Activated naive CD4-positive, alpha-beta T cell treated with anti-CD3 and anti-CD28 coated beads, Interleukin-2, amount 50 U/mL, for 24 hours (primary cell): ENCODE measurements around the gene TRIM38.
A peak's percentile ranks its signal among the peaks of the same experiment; 100 is the strongest.
"Not testable (repeated sequence)": the region's sequence is repeated elsewhere in the genome, so short reads cannot be mapped to it uniquely, and the experiment has no call there.

Source experiments
- H3K27ac Mint-ChIP-seq: one replicate; pipeline ENCODE4 v1.8.0; 2021; ENCODE audit warnings: mild to moderate bottlenecking, mixed read lengths
- H3K27me3 Mint-ChIP-seq: one replicate; pipeline ENCODE4 v1.8.0; 2021; ENCODE audit warnings: mixed read lengths
- H3K36me3 Mint-ChIP-seq: one replicate; pipeline ENCODE4 v1.8.0; 2021; ENCODE audit warnings: mixed read lengths
- H3K4me1 Mint-ChIP-seq: one replicate; pipeline ENCODE4 v1.8.0; 2021; ENCODE audit warnings: mixed read lengths
- H3K4me3 Mint-ChIP-seq: one replicate; pipeline ENCODE4 v1.8.0; 2021; ENCODE audit warnings: mild to moderate bottlenecking, mixed read lengths
- H3K9me3 Mint-ChIP-seq: one replicate; pipeline ENCODE4 v1.8.0; 2021; ENCODE audit warnings: mixed read lengths

TRIM38 gene

DNA sequence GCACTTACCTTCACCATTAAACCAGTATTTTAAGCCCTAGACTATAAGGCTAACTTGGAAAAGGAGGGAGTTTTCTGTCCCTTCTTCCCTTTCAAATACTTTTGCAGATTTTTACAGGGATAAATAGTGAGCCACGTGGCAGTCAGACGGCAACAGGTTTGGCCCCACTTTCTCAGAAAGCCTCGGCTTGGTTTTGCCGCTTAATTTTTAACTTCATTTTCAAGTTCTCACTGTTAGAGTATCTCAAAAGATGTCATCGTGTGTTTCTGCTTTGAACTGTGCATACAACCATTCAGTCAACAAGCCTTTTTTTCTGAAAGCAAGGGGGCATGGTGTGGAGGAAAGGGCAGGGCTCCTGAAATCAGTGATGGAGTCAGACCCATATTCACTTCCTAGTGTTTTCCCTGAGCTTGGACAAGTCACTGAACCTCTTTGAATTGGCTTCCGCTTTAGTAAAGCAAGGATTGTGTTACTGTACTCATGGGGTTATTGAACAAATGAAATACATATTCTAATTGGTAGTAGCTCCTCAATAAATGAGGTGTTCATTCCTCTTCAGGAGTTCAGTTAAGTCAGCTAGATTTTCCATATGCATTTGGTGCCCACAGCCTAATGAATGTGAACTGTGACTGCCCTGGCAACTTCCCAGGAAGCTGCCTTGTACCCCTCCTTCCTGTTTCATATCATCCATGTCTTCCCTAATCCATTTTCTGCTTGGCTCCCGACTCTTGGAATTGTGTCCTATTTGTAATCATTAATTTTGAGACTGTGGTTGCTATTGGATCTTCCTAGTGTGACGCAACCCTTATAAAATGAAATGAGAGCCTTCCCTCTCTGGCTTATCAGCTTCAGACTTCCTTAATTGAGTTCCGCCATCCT is 31.8 kb upstream of the TRIM38 start, which contains the start of gene SLC17A2:
Gene SLC17A2 (minus strand): TSS at position 160 of the 879 bp plus-strand sequence. CDS start 4,895 bp downstream, outside the sequence.
- Mint-ChIP-seq H3K9me3 (no peaks in the 10 kb centered on the region), H3K27me3 (no peaks in the 10 kb centered on the region), H3K36me3 (no peaks in the 10 kb centered on the region), H3K4me1 (no peaks in the 10 kb centered on the region), H3K4me3 (no peak within 1 kb of the TSS), H3K27ac (no peak within 1 kb of the TSS)

- Mint-ChIP-seq H3K4me1 (no peaks in the 10 kb centered on the region), H3K4me3 (no peak overlapping the region), H3K36me3 (no peaks in the 10 kb centered on the region), H3K27ac (no peak overlapping the region), H3K27me3 (no peaks in the 10 kb centered on the region), H3K9me3 (no peaks in the 10 kb centered on the region)
Observed at GRCh38 chr6:25931411-25931709, 31.2 kb upstream of the TRIM38 start.

DNA sequence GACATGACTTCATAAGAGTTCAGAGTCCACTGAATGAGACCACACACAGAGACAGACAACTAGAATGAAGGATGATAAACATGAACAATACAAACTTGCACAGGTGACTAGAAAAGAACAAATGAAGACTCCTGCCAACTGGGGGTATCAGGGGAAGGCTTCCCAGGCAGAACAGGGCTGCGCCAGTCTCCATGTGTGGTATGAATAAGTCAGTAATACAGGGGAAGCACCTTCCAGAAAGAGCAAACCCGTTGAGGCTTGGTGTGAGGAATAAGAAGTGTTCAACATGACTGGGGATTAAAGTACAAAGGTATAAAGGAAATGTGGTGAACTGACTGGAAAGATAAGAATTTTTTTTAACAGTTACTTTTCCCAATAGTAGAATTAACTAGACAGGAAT is 28.4 kb upstream of the TRIM38 start:
- no peaks in the 10 kb centered on the region for H3K9me3 Mint-ChIP-seq
- H3K4me3 Mint-ChIP-seq: no peak overlapping the region
- H3K27ac Mint-ChIP-seq: no peak overlapping the region
- no peaks in the 10 kb centered on the region for H3K4me1 Mint-ChIP-seq
- no peaks in the 10 kb centered on the region for H3K27me3 Mint-ChIP-seq
- no peaks in the 10 kb centered on the region for H3K36me3 Mint-ChIP-seq

DNA sequence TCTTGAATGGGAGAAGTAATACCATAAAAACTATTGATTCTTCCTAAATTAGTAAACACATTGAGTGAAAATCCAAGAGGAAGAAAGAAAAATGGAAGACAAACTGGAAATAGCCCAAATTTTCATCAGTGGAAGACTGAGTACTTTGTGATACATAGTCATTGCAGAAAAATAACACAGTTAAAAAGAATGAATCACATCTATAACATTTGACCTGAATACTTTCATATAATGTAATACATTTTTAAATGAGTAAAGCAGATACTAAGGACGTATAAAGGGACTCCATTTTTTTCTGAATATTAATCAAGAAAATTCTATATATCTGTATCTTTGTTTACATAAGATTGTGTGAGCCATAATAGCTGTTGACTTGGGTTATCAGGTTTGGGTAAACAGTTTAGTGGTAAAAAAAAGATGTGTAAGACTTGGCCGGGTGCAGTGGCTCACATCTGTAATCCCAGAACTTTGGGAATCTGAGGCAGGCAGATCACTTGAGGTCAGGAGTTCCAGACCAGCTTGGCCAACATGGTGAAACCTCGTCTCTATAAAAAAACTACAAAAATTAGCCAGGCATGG is 27.8 kb upstream of the TRIM38 start:
- Mint-ChIP-seq H3K4me3 (no peak overlapping the region), H3K4me1 (no peaks in the 10 kb centered on the region), H3K9me3 (no peaks in the 10 kb centered on the region), H3K36me3 (no peaks in the 10 kb centered on the region), H3K27ac (no peak overlapping the region), H3K27me3 (no peaks in the 10 kb centered on the region)

GRCh38 chr6:25935953-25936352 is 26.6 kb upstream of the TRIM38 start:
- Mint-ChIP-seq H3K27me3 (no peaks in the 10 kb centered on the region), H3K4me1 (no peaks in the 10 kb centered on the region), H3K4me3 (no peak overlapping the region), H3K36me3 (no peaks in the 10 kb centered on the region), H3K27ac (no peak overlapping the region), H3K9me3 (no peaks in the 10 kb centered on the region)

DNA sequence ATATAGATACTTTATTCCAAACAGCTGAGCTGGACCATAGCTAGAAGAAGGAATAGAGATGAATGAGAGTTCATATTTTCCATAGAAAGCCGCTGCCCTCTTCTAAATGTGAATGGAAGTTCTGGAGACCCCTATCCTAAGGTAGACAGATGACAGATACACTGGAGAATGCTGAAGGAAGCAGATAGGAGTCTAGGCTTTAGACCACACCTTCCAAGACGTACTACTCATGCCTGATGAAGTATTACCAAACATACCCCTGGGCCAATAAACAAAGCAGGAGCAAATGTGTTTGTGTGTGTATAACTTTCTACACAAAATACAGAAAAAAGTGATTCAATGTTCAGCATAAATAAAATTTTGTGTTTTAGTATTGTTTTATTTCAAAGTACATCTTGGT is 23.0 kb upstream of the TRIM38 start:
- no peaks in the 10 kb centered on the region for H3K4me1 Mint-ChIP-seq
- no peaks in the 10 kb centered on the region for H3K36me3 Mint-ChIP-seq
- no peak overlapping the region for H3K4me3 Mint-ChIP-seq
- H3K9me3 Mint-ChIP-seq: no peaks in the 10 kb centered on the region
- no peaks in the 10 kb centered on the region for H3K27me3 Mint-ChIP-seq
- no peak overlapping the region for H3K27ac Mint-ChIP-seq

GRCh38 chr6:25942561-25943147 is 19.9 kb upstream of the TRIM38 start:
- Mint-ChIP-seq H3K4me3 (no peak overlapping the region), H3K27ac (no peak overlapping the region), H3K27me3 (no peaks in the 10 kb centered on the region), H3K9me3 (no peaks in the 10 kb centered on the region), H3K4me1 (peaks cover 9% of the 10 kb centered on the region), H3K36me3 (no peaks in the 10 kb centered on the region)

GRCh38 chr6:25943887-25944286 is 18.7 kb upstream of the TRIM38 start:
- H3K4me1 Mint-ChIP-seq: peaks cover 9% of the 10 kb centered on the region
- H3K36me3 Mint-ChIP-seq: no peaks in the 10 kb centered on the region
- H3K4me3 Mint-ChIP-seq: no peak overlapping the region
- H3K9me3 Mint-ChIP-seq: no peaks in the 10 kb centered on the region
- H3K27ac Mint-ChIP-seq: no peak overlapping the region
- no peaks in the 10 kb centered on the region for H3K27me3 Mint-ChIP-seq

- Mint-ChIP-seq H3K27ac (no peak overlapping the region), H3K27me3 (no peaks in the 10 kb centered on the region), H3K9me3 (peaks cover 2% of the 10 kb centered on the region), H3K4me3 (no peak overlapping the region), H3K4me1 (peaks cover 9% of the 10 kb centered on the region), H3K36me3 (no peaks in the 10 kb centered on the region)
Observed at GRCh38 chr6:25944688-25945574, 17.7 kb upstream of the TRIM38 start.

DNA sequence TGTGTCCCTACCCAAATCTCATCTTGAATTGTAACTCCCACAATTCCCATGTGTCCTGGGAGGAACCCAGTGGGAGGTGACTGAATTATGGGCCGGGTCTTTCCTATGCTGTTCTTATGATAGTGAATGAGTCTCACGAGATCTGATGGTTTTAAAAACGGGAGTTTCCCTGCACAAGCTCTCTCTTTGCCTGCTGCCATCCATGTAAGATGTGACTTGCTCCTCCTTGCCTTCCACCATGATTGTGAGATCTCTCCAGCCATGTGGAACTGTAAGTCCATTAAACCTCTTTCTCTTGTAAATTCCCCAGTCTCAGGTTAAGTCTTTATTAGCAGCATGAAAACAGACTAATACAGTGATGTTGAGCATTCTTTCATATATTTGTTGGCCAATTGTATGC is 16.9 kb upstream of the TRIM38 start:
- H3K27ac Mint-ChIP-seq, H3K4me3 Mint-ChIP-seq, H3K27me3 Mint-ChIP-seq, H3K36me3 Mint-ChIP-seq, H3K9me3 Mint-ChIP-seq, H3K4me1 Mint-ChIP-seq: not testable (repeated sequence)

DNA sequence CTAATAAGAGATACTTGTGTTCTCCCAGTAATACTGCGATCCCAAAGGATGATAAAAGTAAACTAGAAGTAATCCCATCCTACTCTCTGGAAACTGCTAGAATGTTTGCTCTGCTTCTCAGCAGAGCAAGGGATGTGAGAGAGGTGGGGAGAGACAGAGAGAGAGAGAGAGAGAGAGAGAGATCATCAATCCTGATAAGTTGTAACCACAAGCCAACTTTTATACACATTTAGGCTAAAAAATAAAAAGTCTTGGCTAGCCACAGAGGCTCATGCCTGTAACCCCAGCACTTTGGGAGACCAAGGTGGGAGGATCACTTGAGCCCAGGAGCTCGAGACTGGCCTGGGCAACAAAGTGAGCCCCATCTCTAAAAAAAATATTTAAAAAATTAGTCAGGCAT is 16.0 kb upstream of the TRIM38 start:
- H3K27me3 Mint-ChIP-seq: peaks cover 4% of the 10 kb centered on the region
- H3K4me1 Mint-ChIP-seq: peaks cover 9% of the 10 kb centered on the region
- peaks cover 7% of the 10 kb centered on the region for H3K9me3 Mint-ChIP-seq
- H3K4me3 Mint-ChIP-seq: no peak overlapping the region
- H3K36me3 Mint-ChIP-seq: peaks cover 2% of the 10 kb centered on the region
- H3K27ac Mint-ChIP-seq: peak overlapping the region; percentile 6

DNA sequence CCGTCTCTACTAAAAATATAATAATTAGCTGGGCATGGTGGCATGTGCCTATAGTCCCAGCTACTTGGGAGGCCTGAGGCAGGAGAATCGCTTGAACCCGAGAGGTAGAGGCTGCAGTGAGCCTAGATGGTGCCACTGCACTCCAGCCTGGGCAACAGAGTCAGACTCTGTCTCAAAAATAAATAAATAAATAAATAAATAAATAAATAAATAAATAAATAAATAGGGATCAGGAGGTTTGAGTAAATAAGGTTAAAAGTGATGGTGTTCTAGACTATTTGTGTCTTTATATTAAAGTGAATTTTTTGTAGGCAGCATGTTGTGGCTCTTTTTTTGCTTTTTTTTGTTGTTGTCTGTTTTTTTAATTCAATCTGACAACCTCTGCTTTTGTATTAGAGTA is 15.1 kb upstream of the TRIM38 start:
- not testable (repeated sequence) for H3K9me3 Mint-ChIP-seq, H3K27ac Mint-ChIP-seq, H3K36me3 Mint-ChIP-seq, H3K27me3 Mint-ChIP-seq, H3K4me3 Mint-ChIP-seq, H3K4me1 Mint-ChIP-seq

DNA sequence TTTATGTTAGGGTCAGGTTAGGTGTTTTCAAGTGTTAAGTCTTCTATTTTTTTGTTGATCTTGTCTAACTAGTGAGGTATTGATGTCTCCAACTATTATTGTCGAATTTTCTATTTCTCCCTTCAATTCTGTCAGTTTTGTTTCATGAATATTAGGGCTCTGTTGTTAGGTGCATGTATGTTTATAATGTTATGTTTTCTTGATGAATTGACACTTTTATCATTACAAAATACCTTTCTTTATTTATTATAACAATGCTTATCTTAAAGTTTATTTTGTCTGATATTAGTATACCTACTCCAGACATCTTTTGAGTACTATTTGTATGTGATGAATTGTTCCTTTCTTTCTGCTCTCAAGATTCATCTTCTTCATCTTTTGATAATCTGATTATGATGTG is 12.9 kb upstream of the TRIM38 start:
- H3K36me3 Mint-ChIP-seq: peaks cover 2% of the 10 kb centered on the region
- peaks cover 7% of the 10 kb centered on the region for H3K9me3 Mint-ChIP-seq
- H3K4me3 Mint-ChIP-seq: no peak overlapping the region
- peaks cover 5% of the 10 kb centered on the region for H3K27me3 Mint-ChIP-seq
- peaks cover 9% of the 10 kb centered on the region for H3K4me1 Mint-ChIP-seq
- no peak overlapping the region for H3K27ac Mint-ChIP-seq

- H3K4me3 Mint-ChIP-seq: no peak overlapping the region
- peaks cover 2% of the 10 kb centered on the region for H3K36me3 Mint-ChIP-seq
- peaks cover 9% of the 10 kb centered on the region for H3K4me1 Mint-ChIP-seq
- peaks cover 7% of the 10 kb centered on the region for H3K9me3 Mint-ChIP-seq
- peaks cover 5% of the 10 kb centered on the region for H3K27me3 Mint-ChIP-seq
- peak overlapping the region; percentile 69 for H3K27ac Mint-ChIP-seq
Observed at GRCh38 chr6:25950297-25950696, 12.3 kb upstream of the TRIM38 start.

GRCh38 chr6:25951296-25952032 is 11.1 kb upstream of the TRIM38 start:
- Mint-ChIP-seq H3K27ac (no peak overlapping the region), H3K9me3 (peaks cover 7% of the 10 kb centered on the region), H3K27me3 (peaks cover 5% of the 10 kb centered on the region), H3K4me1 (peaks cover 8% of the 10 kb centered on the region), H3K36me3 (peaks cover 2% of the 10 kb centered on the region), H3K4me3 (no peak overlapping the region)
